ENCODE results near the gene PTGFR. TPM values are rescaled to one million over a fixed set of nuclear protein-coding genes. Genes with fewer than 3 reads are reported as not detected.

Gene PTGFR
- total RNA-seq, 1 donor from 2014 or later: not detected

GRCh38 chr1:78519446-78519845, 28.7 kb downstream of the PTGFR start:
- intact Hi-C loops (cut with micrococcal nuclease): no loop called here

- intact Hi-C loops (cut with micrococcal nuclease): no loop called here
Observed at GRCh38 chr1:78520216-78520615, 29.4 kb downstream of the PTGFR start.

- intact Hi-C loops (cut with micrococcal nuclease): no loop called here
Observed at GRCh38 chr1:78520843-78521242, 30.1 kb downstream of the PTGFR start.

GRCh38 chr1:78522136-78522535, 31.4 kb downstream of the PTGFR start:
- intact Hi-C loops (cut with micrococcal nuclease): no loop called here

- intact Hi-C loops (cut with micrococcal nuclease): no loop called here
Observed at GRCh38 chr1:78526496-78526895, 35.7 kb downstream of the PTGFR start.

GRCh38 chr1:78527706-78528105, 36.9 kb downstream of the PTGFR start:
- intact Hi-C loops (cut with micrococcal nuclease): no loop called here

- intact Hi-C loops (cut with micrococcal nuclease): no loop called here
Observed at GRCh38 chr1:78533527-78533926, 42.8 kb downstream of the PTGFR start.

- intact Hi-C loops (cut with micrococcal nuclease): no loop called here
Observed at GRCh38 chr1:78535286-78535685, 44.5 kb downstream of the PTGFR start.

- intact Hi-C loops (cut with micrococcal nuclease): no loop called here
Observed at GRCh38 chr1:78536427-78536826, 45.7 kb downstream of the PTGFR start.

- intact Hi-C loops (cut with micrococcal nuclease): no loop called here
Observed at GRCh38 chr1:78540048-78540447, 49.3 kb downstream of the PTGFR start.

- intact Hi-C loops (cut with micrococcal nuclease): no loop called here
Observed at GRCh38 chr1:78541479-78541878, 50.7 kb downstream of the PTGFR start.

GRCh38 chr1:78543941-78544643, 53.3 kb downstream of the PTGFR start:
- intact Hi-C loops (cut with micrococcal nuclease): no loop called here

- intact Hi-C loops (cut with micrococcal nuclease): no loop called here
Observed at GRCh38 chr1:78547081-78547480, 56.3 kb downstream of the PTGFR start.

GRCh38 chr1:78549331-78549730, 58.6 kb downstream of the PTGFR start:
- intact Hi-C loops (cut with micrococcal nuclease): no loop called here

- intact Hi-C loops (cut with micrococcal nuclease): no loop called here
Observed at GRCh38 chr1:78549891-78550290, 59.1 kb downstream of the PTGFR start.

GRCh38 chr1:78553859-78554258, 63.1 kb downstream of the PTGFR start:
- intact Hi-C loops (cut with micrococcal nuclease): no loop called here

- intact Hi-C loops (cut with micrococcal nuclease): no loop called here
Observed at GRCh38 chr1:78554840-78555239, 64.1 kb downstream of the PTGFR start.

- intact Hi-C loops (cut with micrococcal nuclease): no loop called here
Observed at GRCh38 chr1:78559680-78560079, 68.9 kb downstream of the PTGFR start.

GRCh38 chr1:78560811-78561210, 70.0 kb downstream of the PTGFR start:
- intact Hi-C loops (cut with micrococcal nuclease): no loop called here

GRCh38 chr1:78561856-78562255, 71.1 kb downstream of the PTGFR start:
- intact Hi-C loops (cut with micrococcal nuclease): no loop called here

- intact Hi-C loops (cut with micrococcal nuclease): no loop called here
Observed at GRCh38 chr1:78565393-78565792, 74.6 kb downstream of the PTGFR start.

GRCh38 chr1:78570539-78570938, 79.8 kb downstream of the PTGFR start:
- intact Hi-C loops (cut with micrococcal nuclease): no loop called here

- intact Hi-C loops (cut with micrococcal nuclease): no loop called here
Observed at GRCh38 chr1:78577257-78578100, 86.7 kb downstream of the PTGFR start.

Data from T-helper 1 cell treated with Interleukin-12 subunit alpha and Interleukin-12 subunit beta and Interleukin-4 antibody, amounts not matched to agents 30 ng/mL and 1 ng/mL, for 36 hours (primary cell).